GM18498 (cell line): Measurements from ENCODE around the gene PRRC1.
A peak's percentile ranks its signal among the peaks of the same experiment; 100 is the strongest.
"Not testable (repeated sequence)": the region's sequence is repeated elsewhere in the genome, so short reads cannot be mapped to it uniquely, and the experiment has no call there.

Experiments used
- ATAC-seq: cut with Tn5 transposase; IDR thresholded peaks from one replicate; pipeline ENCODE4 v1.9.1; 2021; ENCODE audit warnings: mild to moderate bottlenecking, moderate library complexity; ENCODE audit not compliant: unreplicated experiment

PRRC1 gene

GRCh38 chr5:127540553-127540952, 23.1 kb downstream of the PRRC1 start:
- ATAC-seq: not testable (repeated sequence)

GRCh38 chr5:127545249-127545648, 27.8 kb downstream of the PRRC1 start:
- ATAC-seq: not testable (repeated sequence)

- no peak for ATAC-seq
Observed at GRCh38 chr5:127549551-127549950, 32.1 kb downstream of the PRRC1 start.

GRCh38 chr5:127550652-127551409, 33.4 kb downstream of the PRRC1 start:
- no peak for ATAC-seq

- ATAC-seq: no peak
Observed at GRCh38 chr5:127551410-127552041, 34.1 kb downstream of the PRRC1 start.

- ATAC-seq: no peak
Observed at GRCh38 chr5:127555826-127556225, 38.4 kb downstream of the PRRC1 start.

- ATAC-seq: no peak
Observed at GRCh38 chr5:127556609-127557334, 39.3 kb downstream of the PRRC1 start.

- no peak for ATAC-seq
Observed at GRCh38 chr5:127558273-127558672, 40.8 kb downstream of the PRRC1 start.

- ATAC-seq: no peak
Observed at GRCh38 chr5:127561254-127561653, 43.8 kb downstream of the PRRC1 start.

GRCh38 chr5:127562252-127562651, 44.8 kb downstream of the PRRC1 start:
- ATAC-seq: peak; percentile 33

GRCh38 chr5:127563136-127563535, 45.7 kb downstream of the PRRC1 start:
- no peak for ATAC-seq

- ATAC-seq: peak; percentile 45
Observed at GRCh38 chr5:127564002-127564769, 46.7 kb downstream of the PRRC1 start.

GRCh38 chr5:127565586-127566270, 48.3 kb downstream of the PRRC1 start:
- ATAC-seq: no peak

GRCh38 chr5:127567026-127567768, 49.8 kb downstream of the PRRC1 start:
- ATAC-seq: peak; percentile 71

- ATAC-seq: no peak
Observed at GRCh38 chr5:127568166-127568565, 50.7 kb downstream of the PRRC1 start.

- not testable (repeated sequence) for ATAC-seq
Observed at GRCh38 chr5:127569471-127569870, 52.0 kb downstream of the PRRC1 start.

GRCh38 chr5:127571314-127572131, 54.1 kb downstream of the PRRC1 start:
- peak; percentile 71 for ATAC-seq

GRCh38 chr5:127572930-127573329, 55.5 kb downstream of the PRRC1 start:
- ATAC-seq: no peak
